GM23338 (cell line): ENCODE measurements around the gene PDCD1.

Source experiments
- CREB1 ChIP-seq: fragments of 250-450 bp; sonication (Bioruptor Pico); IDR thresholded peaks from 2 replicates; pipeline ENCODE4 v1.5.0; 2020; ENCODE audit warnings: low read depth, mild to moderate bottlenecking, moderate library complexity
- EZH2 ChIP-seq: fragments of 200-600 bp; sonication (generic); IDR thresholded peaks from one replicate; pipeline ENCODE4 v1.8.0; 2017; ENCODE audit warnings: antibody characterized with exemption, mild to moderate bottlenecking, low read depth; ENCODE audit not compliant: unreplicated experiment
- EZH2phosphoT487 ChIP-seq: fragments of 200-600 bp; sonication (generic); IDR thresholded peaks from one replicate; pipeline ENCODE4 v1.8.1; 2018; ENCODE audit warnings: antibody characterized with exemption; ENCODE audit not compliant: unreplicated experiment
- JUNB ChIP-seq: IDR thresholded peaks from one replicate; pipeline ENCODE4 v1.6.1; 2016; ENCODE audit warnings: antibody characterized with exemption; ENCODE audit not compliant: unreplicated experiment
- NANOG ChIP-seq: IDR thresholded peaks from 2 replicates; pipeline ENCODE4 v1.6.1; 2016; ENCODE audit warnings: antibody characterized with exemption, borderline replicate concordance
- POLR2AphosphoS5 ChIP-seq: IDR thresholded peaks from 2 replicates; pipeline ENCODE4 v1.6.1; 2016; ENCODE audit warnings: antibody characterized with exemption, low read depth
- ZNF331 ChIP-seq: fragments of 250-450 bp; sonication (Bioruptor Pico); IDR thresholded peaks from 2 replicates; pipeline ENCODE4 v1.5.0; 2020; ENCODE audit warnings: low read depth, mild to moderate bottlenecking, moderate library complexity
- TF ChIP-seq, protein P1 (sequence below), 2 experiments: fragments of 200-600 bp in 1 of 2; sonication (generic) in 1 of 2; conservative IDR thresholded peaks; 2 replicates each; pipeline versions ENCODE4 v1.5.1 to v1.6.1; 2016 to 2017; ENCODE audit warnings: antibody characterized with exemption in 2 of 2, low read depth in 2 of 2, mild to moderate bottlenecking in 2 of 2, moderate library complexity in 1 of 2
- TF ChIP-seq, protein P2 (sequence below): IDR thresholded peaks from one replicate; pipeline ENCODE4 v1.6.1; 2018; ENCODE audit warnings: antibody characterized with exemption; ENCODE audit not compliant: unreplicated experiment
- TF ChIP-seq, protein P3 (sequence below): IDR thresholded peaks from 2 replicates; pipeline ENCODE4 v1.6.1; 2016; ENCODE audit warnings: antibody characterized with exemption
- TF ChIP-seq, protein P4 (sequence below): fragments of 250-450 bp; sonication (Bioruptor Pico); IDR thresholded peaks from 2 replicates; pipeline ENCODE4 v1.5.0; 2020; ENCODE audit warnings: mild to moderate bottlenecking, moderate library complexity

DNA sequence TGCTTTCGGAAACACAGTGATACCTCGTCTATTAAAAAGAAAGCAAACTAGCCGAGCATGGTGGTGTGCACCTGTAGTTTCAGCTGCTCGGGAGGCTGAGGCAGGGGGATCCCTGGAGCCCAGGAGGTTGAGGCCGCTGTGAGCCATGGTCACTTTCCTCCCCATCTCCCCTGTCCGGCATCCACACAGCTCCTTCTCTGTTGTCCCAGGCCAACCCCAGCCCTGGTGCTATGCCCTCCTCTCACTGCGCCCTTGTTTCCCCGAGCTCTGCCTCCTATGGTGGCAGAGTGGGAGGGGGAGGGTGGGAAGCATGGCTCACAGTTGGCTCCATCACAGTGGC lies 26.2 kb upstream of the PDCD1 start:
- TF ChIP-seq, protein P1, sequence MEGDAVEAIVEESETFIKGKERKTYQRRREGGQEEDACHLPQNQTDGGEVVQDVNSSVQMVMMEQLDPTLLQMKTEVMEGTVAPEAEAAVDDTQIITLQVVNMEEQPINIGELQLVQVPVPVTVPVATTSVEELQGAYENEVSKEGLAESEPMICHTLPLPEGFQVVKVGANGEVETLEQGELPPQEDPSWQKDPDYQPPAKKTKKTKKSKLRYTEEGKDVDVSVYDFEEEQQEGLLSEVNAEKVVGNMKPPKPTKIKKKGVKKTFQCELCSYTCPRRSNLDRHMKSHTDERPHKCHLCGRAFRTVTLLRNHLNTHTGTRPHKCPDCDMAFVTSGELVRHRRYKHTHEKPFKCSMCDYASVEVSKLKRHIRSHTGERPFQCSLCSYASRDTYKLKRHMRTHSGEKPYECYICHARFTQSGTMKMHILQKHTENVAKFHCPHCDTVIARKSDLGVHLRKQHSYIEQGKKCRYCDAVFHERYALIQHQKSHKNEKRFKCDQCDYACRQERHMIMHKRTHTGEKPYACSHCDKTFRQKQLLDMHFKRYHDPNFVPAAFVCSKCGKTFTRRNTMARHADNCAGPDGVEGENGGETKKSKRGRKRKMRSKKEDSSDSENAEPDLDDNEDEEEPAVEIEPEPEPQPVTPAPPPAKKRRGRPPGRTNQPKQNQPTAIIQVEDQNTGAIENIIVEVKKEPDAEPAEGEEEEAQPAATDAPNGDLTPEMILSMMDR (conservative IDR thresholded peaks at IDR 0.05; ENCODE audit: low read depth in 2 of 2) = no peak
- TF ChIP-seq, protein P2, sequence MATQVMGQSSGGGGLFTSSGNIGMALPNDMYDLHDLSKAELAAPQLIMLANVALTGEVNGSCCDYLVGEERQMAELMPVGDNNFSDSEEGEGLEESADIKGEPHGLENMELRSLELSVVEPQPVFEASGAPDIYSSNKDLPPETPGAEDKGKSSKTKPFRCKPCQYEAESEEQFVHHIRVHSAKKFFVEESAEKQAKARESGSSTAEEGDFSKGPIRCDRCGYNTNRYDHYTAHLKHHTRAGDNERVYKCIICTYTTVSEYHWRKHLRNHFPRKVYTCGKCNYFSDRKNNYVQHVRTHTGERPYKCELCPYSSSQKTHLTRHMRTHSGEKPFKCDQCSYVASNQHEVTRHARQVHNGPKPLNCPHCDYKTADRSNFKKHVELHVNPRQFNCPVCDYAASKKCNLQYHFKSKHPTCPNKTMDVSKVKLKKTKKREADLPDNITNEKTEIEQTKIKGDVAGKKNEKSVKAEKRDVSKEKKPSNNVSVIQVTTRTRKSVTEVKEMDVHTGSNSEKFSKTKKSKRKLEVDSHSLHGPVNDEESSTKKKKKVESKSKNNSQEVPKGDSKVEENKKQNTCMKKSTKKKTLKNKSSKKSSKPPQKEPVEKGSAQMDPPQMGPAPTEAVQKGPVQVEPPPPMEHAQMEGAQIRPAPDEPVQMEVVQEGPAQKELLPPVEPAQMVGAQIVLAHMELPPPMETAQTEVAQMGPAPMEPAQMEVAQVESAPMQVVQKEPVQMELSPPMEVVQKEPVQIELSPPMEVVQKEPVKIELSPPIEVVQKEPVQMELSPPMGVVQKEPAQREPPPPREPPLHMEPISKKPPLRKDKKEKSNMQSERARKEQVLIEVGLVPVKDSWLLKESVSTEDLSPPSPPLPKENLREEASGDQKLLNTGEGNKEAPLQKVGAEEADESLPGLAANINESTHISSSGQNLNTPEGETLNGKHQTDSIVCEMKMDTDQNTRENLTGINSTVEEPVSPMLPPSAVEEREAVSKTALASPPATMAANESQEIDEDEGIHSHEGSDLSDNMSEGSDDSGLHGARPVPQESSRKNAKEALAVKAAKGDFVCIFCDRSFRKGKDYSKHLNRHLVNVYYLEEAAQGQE = no peak
- no peak for TF ChIP-seq POLR2AphosphoS5
- no peak for TF ChIP-seq NANOG
- no peak for TF ChIP-seq EZH2
- TF ChIP-seq, protein P3, sequence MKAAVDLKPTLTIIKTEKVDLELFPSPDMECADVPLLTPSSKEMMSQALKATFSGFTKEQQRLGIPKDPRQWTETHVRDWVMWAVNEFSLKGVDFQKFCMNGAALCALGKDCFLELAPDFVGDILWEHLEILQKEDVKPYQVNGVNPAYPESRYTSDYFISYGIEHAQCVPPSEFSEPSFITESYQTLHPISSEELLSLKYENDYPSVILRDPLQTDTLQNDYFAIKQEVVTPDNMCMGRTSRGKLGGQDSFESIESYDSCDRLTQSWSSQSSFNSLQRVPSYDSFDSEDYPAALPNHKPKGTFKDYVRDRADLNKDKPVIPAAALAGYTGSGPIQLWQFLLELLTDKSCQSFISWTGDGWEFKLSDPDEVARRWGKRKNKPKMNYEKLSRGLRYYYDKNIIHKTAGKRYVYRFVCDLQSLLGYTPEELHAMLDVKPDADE = no peak
- TF ChIP-seq EZH2phosphoT487 = no peak
- no peak for TF ChIP-seq ZNF331 (CRISPR knock-in tag)
- TF ChIP-seq CREB1 (CRISPR knock-in tag) = no peak
- TF ChIP-seq JUNB = no peak
- TF ChIP-seq, protein P4, sequence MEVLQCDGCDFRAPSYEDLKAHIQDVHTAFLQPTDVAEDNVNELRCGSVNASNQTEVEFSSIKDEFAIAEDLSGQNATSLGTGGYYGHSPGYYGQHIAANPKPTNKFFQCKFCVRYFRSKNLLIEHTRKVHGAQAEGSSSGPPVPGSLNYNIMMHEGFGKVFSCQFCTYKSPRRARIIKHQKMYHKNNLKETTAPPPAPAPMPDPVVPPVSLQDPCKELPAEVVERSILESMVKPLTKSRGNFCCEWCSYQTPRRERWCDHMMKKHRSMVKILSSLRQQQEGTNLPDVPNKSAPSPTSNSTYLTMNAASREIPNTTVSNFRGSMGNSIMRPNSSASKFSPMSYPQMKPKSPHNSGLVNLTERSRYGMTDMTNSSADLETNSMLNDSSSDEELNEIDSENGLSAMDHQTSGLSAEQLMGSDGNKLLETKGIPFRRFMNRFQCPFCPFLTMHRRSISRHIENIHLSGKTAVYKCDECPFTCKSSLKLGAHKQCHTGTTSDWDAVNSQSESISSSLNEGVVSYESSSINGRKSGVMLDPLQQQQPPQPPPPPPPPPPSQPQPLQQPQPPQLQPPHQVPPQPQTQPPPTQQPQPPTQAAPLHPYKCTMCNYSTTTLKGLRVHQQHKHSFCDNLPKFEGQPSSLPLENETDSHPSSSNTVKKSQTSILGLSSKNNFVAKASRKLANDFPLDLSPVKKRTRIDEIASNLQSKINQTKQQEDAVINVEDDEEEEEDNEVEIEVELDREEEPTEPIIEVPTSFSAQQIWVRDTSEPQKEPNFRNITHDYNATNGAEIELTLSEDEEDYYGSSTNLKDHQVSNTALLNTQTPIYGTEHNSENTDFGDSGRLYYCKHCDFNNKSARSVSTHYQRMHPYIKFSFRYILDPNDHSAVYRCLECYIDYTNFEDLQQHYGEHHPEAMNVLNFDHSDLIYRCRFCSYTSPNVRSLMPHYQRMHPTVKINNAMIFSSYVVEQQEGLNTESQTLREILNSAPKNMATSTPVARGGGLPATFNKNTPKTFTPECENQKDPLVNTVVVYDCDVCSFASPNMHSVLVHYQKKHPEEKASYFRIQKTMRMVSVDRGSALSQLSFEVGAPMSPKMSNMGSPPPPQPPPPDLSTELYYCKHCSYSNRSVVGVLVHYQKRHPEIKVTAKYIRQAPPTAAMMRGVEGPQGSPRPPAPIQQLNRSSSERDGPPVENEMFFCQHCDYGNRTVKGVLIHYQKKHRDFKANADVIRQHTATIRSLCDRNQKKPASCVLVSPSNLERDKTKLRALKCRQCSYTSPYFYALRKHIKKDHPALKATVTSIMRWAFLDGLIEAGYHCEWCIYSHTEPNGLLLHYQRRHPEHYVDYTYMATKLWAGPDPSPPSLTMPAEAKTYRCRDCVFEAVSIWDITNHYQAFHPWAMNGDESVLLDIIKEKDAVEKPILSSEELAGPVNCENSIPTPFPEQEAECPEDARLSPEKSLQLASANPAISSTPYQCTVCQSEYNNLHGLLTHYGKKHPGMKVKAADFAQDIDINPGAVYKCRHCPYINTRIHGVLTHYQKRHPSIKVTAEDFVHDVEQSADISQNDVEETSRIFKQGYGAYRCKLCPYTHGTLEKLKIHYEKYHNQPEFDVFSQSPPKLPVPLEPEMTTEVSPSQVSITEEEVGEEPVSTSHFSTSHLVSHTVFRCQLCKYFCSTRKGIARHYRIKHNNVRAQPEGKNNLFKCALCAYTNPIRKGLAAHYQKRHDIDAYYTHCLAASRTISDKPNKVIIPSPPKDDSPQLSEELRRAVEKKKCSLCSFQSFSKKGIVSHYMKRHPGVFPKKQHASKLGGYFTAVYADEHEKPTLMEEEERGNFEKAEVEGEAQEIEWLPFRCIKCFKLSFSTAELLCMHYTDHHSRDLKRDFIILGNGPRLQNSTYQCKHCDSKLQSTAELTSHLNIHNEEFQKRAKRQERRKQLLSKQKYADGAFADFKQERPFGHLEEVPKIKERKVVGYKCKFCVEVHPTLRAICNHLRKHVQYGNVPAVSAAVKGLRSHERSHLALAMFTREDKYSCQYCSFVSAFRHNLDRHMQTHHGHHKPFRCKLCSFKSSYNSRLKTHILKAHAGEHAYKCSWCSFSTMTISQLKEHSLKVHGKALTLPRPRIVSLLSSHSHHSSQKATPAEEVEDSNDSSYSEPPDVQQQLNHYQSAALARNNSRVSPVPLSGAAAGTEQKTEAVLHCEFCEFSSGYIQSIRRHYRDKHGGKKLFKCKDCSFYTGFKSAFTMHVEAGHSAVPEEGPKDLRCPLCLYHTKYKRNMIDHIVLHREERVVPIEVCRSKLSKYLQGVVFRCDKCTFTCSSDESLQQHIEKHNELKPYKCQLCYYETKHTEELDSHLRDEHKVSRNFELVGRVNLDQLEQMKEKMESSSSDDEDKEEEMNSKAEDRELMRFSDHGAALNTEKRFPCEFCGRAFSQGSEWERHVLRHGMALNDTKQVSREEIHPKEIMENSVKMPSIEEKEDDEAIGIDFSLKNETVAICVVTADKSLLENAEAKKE (CRISPR knock-in tag) = no peak
